IPS DF 6.9 (cell line): Measurements from ENCODE around the gene NDUFA12.

Experiments
- DNase-seq: peaks from one replicate; pipeline ENCODE4 v3.0.0-alpha.2; 2013; ENCODE audit warnings: low read depth, low spot score
- H3K27ac ChIP-seq: one replicate; pipeline ENCODE4 v1.5.1; 2013; ENCODE audit warnings: low read length, control low read depth
- H3K27me3 ChIP-seq: 2 replicates; pipeline ENCODE4 v1.6.1; 2013; ENCODE audit warnings: mild to moderate bottlenecking, low read length; ENCODE audit not compliant: control insufficient read depth, insufficient read depth
- H3K36me3 ChIP-seq: 2 replicates; pipeline ENCODE4 v1.6.1; 2013; ENCODE audit warnings: low read length; ENCODE audit not compliant: control insufficient read depth, insufficient read depth
- H3K4me1 ChIP-seq: 2 replicates; pipeline ENCODE4 v1.6.1; 2013; ENCODE audit warnings: low read length; ENCODE audit not compliant: control insufficient read depth, insufficient read depth
- H3K4me3 ChIP-seq: 2 replicates; pipeline ENCODE4 v1.5.1; 2013; ENCODE audit warnings: mild to moderate bottlenecking, low read length
- H3K9me3 ChIP-seq: 2 replicates; pipeline ENCODE4 v1.6.1; 2013; ENCODE audit warnings: low read length, inconsistent platforms; ENCODE audit not compliant: control insufficient read depth, insufficient read depth
- WGBS: extraction: QIAGEN DNeasy Blood & Tissue Kit; methylation state at CpG from one replicate; pipeline ENCODE4 v1.1.7; 2013; ENCODE audit warnings: mixed read lengths, missing lambda C conversion rate; ENCODE audit not compliant: insufficient read length, insufficient coverage; 5-methylcytosine and 5-hydroxymethylcytosine counted together

Gene NDUFA12

DNA sequence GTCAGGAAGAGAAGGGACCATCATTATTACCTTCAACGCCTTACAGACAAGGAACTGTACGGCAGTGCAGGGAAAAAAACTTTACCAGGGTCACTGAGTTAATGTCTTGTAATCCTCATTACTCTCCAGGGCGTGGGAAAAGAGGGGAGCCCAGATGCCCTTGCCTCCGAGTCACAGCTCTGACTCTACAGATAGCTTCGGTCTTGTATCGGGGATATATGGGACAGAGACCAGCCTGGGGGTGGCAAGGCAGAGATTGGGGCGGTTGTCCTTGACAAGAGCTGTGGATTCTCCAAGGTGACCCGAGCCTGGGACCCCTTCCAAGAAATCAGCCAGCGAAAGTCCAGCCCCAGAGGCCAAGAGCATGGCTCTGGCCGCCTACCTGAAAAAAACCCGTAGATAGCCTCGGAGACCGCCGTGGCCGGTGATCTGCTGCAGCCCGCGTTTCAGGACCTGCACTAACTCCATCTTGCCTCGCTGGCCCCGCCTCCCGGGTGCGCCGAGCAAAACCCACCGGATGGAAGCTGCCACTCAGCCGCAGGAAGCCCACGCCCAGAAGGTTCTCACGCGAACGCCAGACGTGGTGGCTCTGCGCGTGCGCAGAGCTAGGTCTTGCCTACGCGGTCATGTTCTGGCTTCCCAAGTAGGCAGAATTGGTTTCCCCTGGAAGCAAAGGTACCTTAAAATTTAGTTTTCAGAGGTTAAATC lies at the start of gene NDUFA12:
TSS of gene NDUFA12 (minus strand) at position 485 of the 708 bp plus-strand sequence. CDS start at position 468, 17 bp downstream.
- peak; percentile 92 for DNase-seq
- Histone ChIP-seq H3K4me1 (no peaks in the 10 kb centered on the region), H3K9me3 (no peaks in the 10 kb centered on the region), H3K4me3 (peak within 1 kb of the TSS; percentile 98), H3K27me3 (no peaks in the 10 kb centered on the region), H3K36me3 (peaks cover 3% of the 10 kb centered on the region; the same call in 1 of the 2 replicates), H3K27ac (no peak within 1 kb of the TSS)
- no CpG with 5 or more reads among the region's 34 CpGs for WGBS

GRCh38 chr12:95051241-95051640 lies 47.7 kb upstream of the NDUFA12 start:
- Histone ChIP-seq H3K4me3 (no peak overlapping the region), H3K4me1 (no peaks in the 10 kb centered on the region), H3K27ac (no peak overlapping the region), H3K36me3 (peaks cover 9% of the 10 kb centered on the region; the same call in 1 of the 2 replicates), H3K27me3 (no peaks in the 10 kb centered on the region), H3K9me3 (no peaks in the 10 kb centered on the region)
- DNase-seq: no peak
- no CpG with 5 or more reads among the region's 4 CpGs for WGBS

DNA sequence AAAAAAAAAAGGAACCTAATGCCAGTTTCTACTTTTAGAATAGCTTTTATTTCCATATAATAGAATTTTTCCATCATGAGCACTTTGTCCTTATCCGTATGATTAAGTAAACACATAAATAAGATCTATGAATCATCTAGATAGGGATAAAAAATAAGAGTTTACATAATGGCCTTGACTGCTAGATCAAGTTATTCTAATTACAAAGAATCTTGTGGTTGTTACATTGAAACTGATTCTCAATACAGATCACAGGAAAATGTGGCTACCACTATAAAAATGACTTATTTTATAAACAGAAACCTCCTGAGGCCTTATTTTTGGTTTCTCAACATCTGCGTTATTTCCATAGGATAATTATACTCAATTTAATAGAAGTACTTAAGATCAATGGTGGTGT lies 34.4 kb upstream of the NDUFA12 start:
- H3K27me3 ChIP-seq: no peaks in the 10 kb centered on the region
- H3K4me3 ChIP-seq: no peak overlapping the region
- no peak overlapping the region for H3K27ac ChIP-seq
- H3K36me3 ChIP-seq: peaks cover 6% of the 10 kb centered on the region; the same call in 1 of the 2 replicates
- H3K4me1 ChIP-seq: no peaks in the 10 kb centered on the region
- no CpG with 5 or more reads among the region's 2 CpGs for WGBS
- no peak for DNase-seq
- H3K9me3 ChIP-seq: no peaks in the 10 kb centered on the region

DNA sequence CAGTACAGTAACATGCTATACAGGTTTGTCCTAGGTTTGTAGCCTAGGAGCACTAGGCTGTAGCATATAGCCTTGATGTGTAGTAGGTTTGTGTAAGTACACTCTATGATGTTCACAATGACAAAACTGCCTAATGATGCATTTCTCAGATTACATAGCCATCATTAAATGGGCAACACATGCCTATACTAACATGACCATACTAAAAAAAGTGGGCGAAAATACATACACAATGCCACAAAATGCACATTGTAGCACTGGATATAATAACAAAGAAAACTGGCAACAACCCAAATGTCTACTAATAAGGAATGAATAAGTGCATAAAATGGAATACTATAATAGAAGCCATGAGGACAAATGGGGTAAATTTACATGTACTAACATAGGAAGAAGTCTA lies 31.3 kb upstream of the NDUFA12 start:
- WGBS: no CpG with 5 or more reads among the region's 1 CpG
- Histone ChIP-seq H3K27me3 (no peaks in the 10 kb centered on the region), H3K4me3 (no peak overlapping the region), H3K4me1 (no peaks in the 10 kb centered on the region), H3K9me3 (no peaks in the 10 kb centered on the region), H3K36me3 (peaks cover 8% of the 10 kb centered on the region; the same call in 1 of the 2 replicates), H3K27ac (no peak overlapping the region)
- no peak for DNase-seq

DNA sequence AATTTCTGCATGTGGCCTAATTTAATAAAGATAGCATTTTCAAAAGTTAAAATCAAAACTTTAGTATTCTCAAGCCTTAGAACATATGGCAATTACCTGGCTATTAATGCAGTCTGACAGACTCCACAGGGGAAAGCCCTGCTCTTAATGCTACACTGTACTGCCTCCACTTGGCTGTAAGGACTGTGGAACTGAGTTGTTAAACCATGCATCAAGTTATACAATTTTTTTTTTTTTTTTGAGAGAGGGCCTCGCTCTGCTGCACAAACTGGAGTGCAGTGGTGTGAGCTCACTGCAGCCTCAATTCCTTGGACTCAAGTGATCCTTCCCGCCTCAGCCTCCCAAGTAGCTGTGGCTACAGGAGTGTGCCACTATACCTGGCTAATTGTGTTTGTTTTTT lies 19.0 kb upstream of the NDUFA12 start:
- Histone ChIP-seq H3K9me3 (no peaks in the 10 kb centered on the region), H3K27me3 (no peaks in the 10 kb centered on the region), H3K27ac (no peak overlapping the region), H3K4me3 (no peak overlapping the region), H3K4me1 (no peaks in the 10 kb centered on the region), H3K36me3 (no peaks in the 10 kb centered on the region)
- WGBS: no CpG with 5 or more reads among the region's 2 CpGs
- no peak for DNase-seq

DNA sequence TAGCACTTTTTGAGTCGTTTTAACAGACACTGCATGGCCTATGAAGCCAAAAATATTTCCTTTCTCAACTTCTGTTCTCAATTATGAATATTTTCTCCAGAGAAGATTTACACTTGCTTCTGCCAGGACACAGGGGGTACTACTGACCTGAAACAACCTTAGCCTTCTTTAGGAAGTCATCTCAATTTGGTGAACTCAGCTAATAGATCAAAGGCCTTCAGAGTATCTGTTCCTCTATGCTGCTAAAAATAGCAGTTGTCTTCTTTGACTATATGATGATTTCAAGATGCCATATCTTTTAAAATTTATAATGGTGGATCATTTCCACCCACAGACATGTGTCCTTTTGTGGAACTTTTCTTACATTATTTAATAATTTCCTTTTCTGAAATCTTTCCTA lies 14.0 kb upstream of the NDUFA12 start:
- no CpG with 5 or more reads among the region's 1 CpG for WGBS

GRCh38 chr12:95016120-95016519 lies 12.6 kb upstream of the NDUFA12 start:
- WGBS: 100% methylated on average over 2 of the region's 2 CpGs
- H3K27me3 ChIP-seq: no peaks in the 10 kb centered on the region
- no peaks in the 10 kb centered on the region for H3K9me3 ChIP-seq
- no peak for DNase-seq
- H3K4me3 ChIP-seq: no peak overlapping the region
- no peaks in the 10 kb centered on the region for H3K4me1 ChIP-seq
- H3K27ac ChIP-seq: no peak overlapping the region
- no peaks in the 10 kb centered on the region for H3K36me3 ChIP-seq

More for the DNA sequence above, 14.0 kb upstream of the NDUFA12 start:
- no peaks in the 10 kb centered on the region for H3K9me3 ChIP-seq
- no peaks in the 10 kb centered on the region for H3K36me3 ChIP-seq
- no peak overlapping the region for H3K27ac ChIP-seq
- no peaks in the 10 kb centered on the region for H3K4me1 ChIP-seq
- H3K4me3 ChIP-seq: no peak overlapping the region
- H3K27me3 ChIP-seq: no peaks in the 10 kb centered on the region
- DNase-seq: no peak

GRCh38 chr12:95014554-95014953 lies 11.1 kb upstream of the NDUFA12 start:
- H3K27ac ChIP-seq: no peak overlapping the region
- no peaks in the 10 kb centered on the region for H3K9me3 ChIP-seq
- no peaks in the 10 kb centered on the region for H3K4me1 ChIP-seq
- H3K4me3 ChIP-seq: no peak overlapping the region
- H3K36me3 ChIP-seq: no peaks in the 10 kb centered on the region
- DNase-seq: no peak
- H3K27me3 ChIP-seq: no peaks in the 10 kb centered on the region

GRCh38 chr12:95006206-95006605 lies 2.7 kb upstream of the NDUFA12 start:
- H3K36me3 ChIP-seq: no peaks in the 10 kb centered on the region; the same call in 1 of the 2 replicates
- H3K4me1 ChIP-seq: no peaks in the 10 kb centered on the region
- no peak overlapping the region for H3K27ac ChIP-seq
- no peak overlapping the region for H3K4me3 ChIP-seq
- WGBS: no CpG with 5 or more reads among the region's 4 CpGs
- H3K27me3 ChIP-seq: no peaks in the 10 kb centered on the region
- DNase-seq: no peak
- no peaks in the 10 kb centered on the region for H3K9me3 ChIP-seq

DNA sequence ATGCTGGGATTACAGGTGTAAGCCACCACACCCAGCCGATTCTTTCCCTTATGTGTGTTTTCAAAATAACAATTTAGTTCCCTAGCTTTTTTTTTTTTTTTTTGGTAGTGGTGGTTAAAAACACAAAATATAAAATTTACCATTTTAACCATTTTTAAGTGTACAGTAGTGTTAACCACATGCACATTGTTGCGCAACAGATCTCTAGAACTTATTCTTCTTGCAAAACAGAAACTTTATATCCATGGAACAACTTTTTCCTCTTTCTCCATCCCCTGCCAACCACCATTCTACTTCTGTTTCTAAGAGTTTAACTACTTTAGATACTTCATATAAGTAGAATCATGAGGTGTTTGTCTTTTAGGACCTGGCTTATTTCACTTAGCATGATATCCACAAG lies 1.1 kb upstream of the NDUFA12 start:
- WGBS: no CpG with 5 or more reads among the region's 2 CpGs
- DNase-seq: no peak
- Histone ChIP-seq H3K4me1 (no peaks in the 10 kb centered on the region), H3K27me3 (no peaks in the 10 kb centered on the region), H3K36me3 (peaks cover 3% of the 10 kb centered on the region; the same call in 1 of the 2 replicates), H3K27ac (no peak overlapping the region), H3K9me3 (no peaks in the 10 kb centered on the region), H3K4me3 (no peak overlapping the region)

DNA sequence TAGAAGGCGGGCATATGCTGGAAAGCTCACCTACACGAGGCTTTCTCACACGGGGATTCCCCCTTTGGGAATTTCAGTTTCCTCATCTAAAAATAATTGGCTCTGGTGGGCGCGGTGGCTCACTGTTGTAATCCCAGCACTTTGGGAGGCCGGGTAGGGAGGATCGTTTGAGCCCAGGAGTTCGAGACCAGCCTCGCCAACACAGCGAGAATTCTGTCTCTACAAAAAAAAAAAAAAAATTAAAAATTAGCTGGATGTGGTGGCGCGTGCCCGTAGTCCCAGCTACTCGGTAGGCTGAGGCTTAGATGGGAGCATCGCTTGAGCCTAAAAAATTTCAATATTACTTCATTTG lies 400 bp upstream of the NDUFA12 start:
- Histone ChIP-seq H3K27ac (no peak overlapping the region), H3K4me3 (peak overlapping the region; percentile 98; the same call in 1 of the 2 replicates), H3K27me3 (no peaks in the 10 kb centered on the region), H3K4me1 (no peaks in the 10 kb centered on the region), H3K36me3 (peaks cover 3% of the 10 kb centered on the region; the same call in 1 of the 2 replicates), H3K9me3 (no peaks in the 10 kb centered on the region)
- DNase-seq: no peak
- no CpG with 5 or more reads among the region's 15 CpGs for WGBS
